Fibroblast of lung (primary cell): ENCODE data around the gene SERF2. TPM values are rescaled to one million over a fixed set of nuclear protein-coding genes. Genes with fewer than 3 reads are reported as not detected.
"Not testable (repeated sequence)": the region's sequence is repeated elsewhere in the genome, so short reads cannot be mapped to it uniquely, and the experiment has no call there.

Experiments
- DNase-seq, 2 donors: peaks; one replicate each; pipeline versions ENCODE4 v3.0.0 to v3.0.0-alpha.2; 2010; ENCODE audit warnings: low read depth in 2 of 2
- H2AFZ ChIP-seq: 2 replicates; pipeline ENCODE4 v1.5.1; 2012; ENCODE audit warnings: low read length, control low read depth, inconsistent platforms
- H3K27ac ChIP-seq: 2 replicates; pipeline ENCODE4 v1.5.1; 2011; ENCODE audit warnings: low read length, control low read depth; ENCODE audit not compliant: insufficient read depth
- H3K27me3 ChIP-seq: 2 replicates; pipeline ENCODE4 v1.5.1; 2011; ENCODE audit warnings: mild to moderate bottlenecking, low read length; ENCODE audit not compliant: control insufficient read depth, insufficient read depth
- H3K36me3 ChIP-seq: 2 replicates; pipeline ENCODE4 v1.5.1; 2011; ENCODE audit warnings: low read length; ENCODE audit not compliant: control insufficient read depth, insufficient read depth
- H3K4me1 ChIP-seq: 2 replicates; pipeline ENCODE4 v1.5.1; 2011; ENCODE audit warnings: low read length; ENCODE audit not compliant: control insufficient read depth, insufficient read depth; ENCODE audit errors: extremely low read depth
- H3K4me2 ChIP-seq: 2 replicates; pipeline ENCODE4 v1.5.1; 2011; ENCODE audit warnings: low read length, control low read depth; ENCODE audit not compliant: insufficient read depth; ENCODE audit errors: extremely low read depth
- H3K4me3 ChIP-seq, 4 experiments: fragments of 200-600 bp in 1 of 4; sonication (generic) in 1 of 4; replicated peaks in 1 of 4; 2 replicates each; pipeline ENCODE4 v1.5.1; 2011 to 2016; ENCODE audit warnings: low read length in 4 of 4, low read depth in 3 of 4, mild to moderate bottlenecking in 3 of 4, control low read depth in 2 of 4, inconsistent platforms in 1 of 4, mixed read lengths in 1 of 4; ENCODE audit not compliant: insufficient read depth in 1 of 4; ENCODE audit errors: control extremely low read depth in 1 of 4
- H3K79me2 ChIP-seq: 2 replicates; pipeline ENCODE4 v1.5.1; 2012; ENCODE audit warnings: mild to moderate bottlenecking, low read length, inconsistent platforms; ENCODE audit not compliant: control insufficient read depth, insufficient read depth
- H3K9ac ChIP-seq: 2 replicates; pipeline ENCODE4 v1.5.1; 2011; ENCODE audit warnings: mild to moderate bottlenecking, low read length, control low read depth; ENCODE audit not compliant: insufficient read depth
- H3K9me3 ChIP-seq: 2 replicates; pipeline ENCODE4 v1.5.1; 2012; ENCODE audit warnings: low read depth, low read length; ENCODE audit not compliant: control insufficient read depth, insufficient read depth
- H4K20me1 ChIP-seq: 2 replicates; pipeline ENCODE4 v1.5.1; 2011; ENCODE audit warnings: low read length; ENCODE audit not compliant: control insufficient read depth, insufficient read depth; ENCODE audit errors: extremely low read depth
- EZH2 ChIP-seq: IDR thresholded peaks from 2 replicates; pipeline ENCODE4 v1.5.1; 2012; ENCODE audit warnings: low read length, control low read depth, mild to moderate bottlenecking; ENCODE audit errors: missing control alignments
- polyA plus RNA-seq, 2 donors: library from polyadenylated mRNA; depleted of rRNA in 1 of 2; stranded (reverse) in 1 of 2; unstranded in 1 of 2; fragments of >200 nt; gene quantifications; 2 replicates each; pipeline ENCODE4 v1.2.1, GENCODE V29; 2011 to 2012; ENCODE audit warnings: missing spikeins in 1 of 2
- total RNA-seq: library from RNA; depleted of rRNA; stranded (reverse); fragments of >200 nt; gene quantifications from 2 replicates; pipeline ENCODE4 v1.2.1, GENCODE V29; 2014
- TF ChIP-seq, protein P1 (sequence below), 2 donors: IDR thresholded peaks in 1 of 2; conservative IDR thresholded peaks in 1 of 2; 1 replicate in 1 of 2; 2 replicates in 1 of 2; pipeline ENCODE4 v1.5.1; 2011 to 2012; ENCODE audit warnings: low read length in 2 of 2, control low read depth in 1 of 2, inconsistent platforms in 1 of 2, low read depth in 1 of 2, mild to moderate bottlenecking in 1 of 2

Gene SERF2
- total and polyA plus RNA-seq, 2 donors (not counting 1 experiment from before 2014, with no cell fraction given) = 371 to 1,159 TPM

DNA sequence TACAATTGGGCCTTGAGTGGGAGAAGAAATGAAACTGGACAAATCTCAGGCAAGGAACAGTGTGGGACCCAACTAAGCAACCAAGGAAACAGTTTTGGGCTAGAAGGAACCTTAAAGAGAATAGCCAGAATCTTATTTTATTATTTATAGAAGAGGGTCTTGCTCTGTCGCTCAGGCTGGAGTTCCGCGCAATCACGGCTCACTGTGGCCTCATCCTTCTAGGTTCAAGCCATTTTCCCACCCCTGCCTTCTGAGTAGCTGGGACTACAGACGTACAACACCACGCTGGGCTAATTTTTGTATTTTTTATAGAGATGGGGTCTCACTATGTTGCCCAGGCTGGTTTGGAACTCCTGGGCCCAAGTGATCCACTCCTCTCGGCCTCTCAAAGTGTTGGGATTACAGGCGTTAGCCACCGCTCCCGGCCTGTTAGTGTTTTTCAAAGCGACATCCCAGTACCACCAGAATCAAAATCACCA lies 33.9 kb downstream of the SERF2 start:
- no peak overlapping the region for H2AFZ ChIP-seq
- H3K79me2 ChIP-seq = peaks cover 47% of the 10 kb centered on the region
- no peak for DNase-seq
- H4K20me1 ChIP-seq = no peaks in the 10 kb centered on the region
- peak overlapping the region; percentile 90 for H3K27ac ChIP-seq
- peak overlapping the region; percentile 99 for H3K4me2 ChIP-seq
- peaks cover 3% of the 10 kb centered on the region for H3K4me1 ChIP-seq
- TF ChIP-seq, protein P1, sequence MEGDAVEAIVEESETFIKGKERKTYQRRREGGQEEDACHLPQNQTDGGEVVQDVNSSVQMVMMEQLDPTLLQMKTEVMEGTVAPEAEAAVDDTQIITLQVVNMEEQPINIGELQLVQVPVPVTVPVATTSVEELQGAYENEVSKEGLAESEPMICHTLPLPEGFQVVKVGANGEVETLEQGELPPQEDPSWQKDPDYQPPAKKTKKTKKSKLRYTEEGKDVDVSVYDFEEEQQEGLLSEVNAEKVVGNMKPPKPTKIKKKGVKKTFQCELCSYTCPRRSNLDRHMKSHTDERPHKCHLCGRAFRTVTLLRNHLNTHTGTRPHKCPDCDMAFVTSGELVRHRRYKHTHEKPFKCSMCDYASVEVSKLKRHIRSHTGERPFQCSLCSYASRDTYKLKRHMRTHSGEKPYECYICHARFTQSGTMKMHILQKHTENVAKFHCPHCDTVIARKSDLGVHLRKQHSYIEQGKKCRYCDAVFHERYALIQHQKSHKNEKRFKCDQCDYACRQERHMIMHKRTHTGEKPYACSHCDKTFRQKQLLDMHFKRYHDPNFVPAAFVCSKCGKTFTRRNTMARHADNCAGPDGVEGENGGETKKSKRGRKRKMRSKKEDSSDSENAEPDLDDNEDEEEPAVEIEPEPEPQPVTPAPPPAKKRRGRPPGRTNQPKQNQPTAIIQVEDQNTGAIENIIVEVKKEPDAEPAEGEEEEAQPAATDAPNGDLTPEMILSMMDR (conservative IDR thresholded peaks at IDR 0.05 in 1 of 2, IDR thresholded peaks at IDR 0.05 in 1 of 2; ENCODE audit: low read depth in 1 of 2, low read length in 2 of 2) = no peak
- no peak for TF ChIP-seq EZH2
- no peaks in the 10 kb centered on the region for H3K27me3 ChIP-seq
- H3K36me3 ChIP-seq = no peaks in the 10 kb centered on the region
- H3K4me3 ChIP-seq = peak overlapping the region in 2 of 4 experiments; percentile 55 to 79
- no peaks in the 10 kb centered on the region for H3K9me3 ChIP-seq
- no peak overlapping the region for H3K9ac ChIP-seq

DNA sequence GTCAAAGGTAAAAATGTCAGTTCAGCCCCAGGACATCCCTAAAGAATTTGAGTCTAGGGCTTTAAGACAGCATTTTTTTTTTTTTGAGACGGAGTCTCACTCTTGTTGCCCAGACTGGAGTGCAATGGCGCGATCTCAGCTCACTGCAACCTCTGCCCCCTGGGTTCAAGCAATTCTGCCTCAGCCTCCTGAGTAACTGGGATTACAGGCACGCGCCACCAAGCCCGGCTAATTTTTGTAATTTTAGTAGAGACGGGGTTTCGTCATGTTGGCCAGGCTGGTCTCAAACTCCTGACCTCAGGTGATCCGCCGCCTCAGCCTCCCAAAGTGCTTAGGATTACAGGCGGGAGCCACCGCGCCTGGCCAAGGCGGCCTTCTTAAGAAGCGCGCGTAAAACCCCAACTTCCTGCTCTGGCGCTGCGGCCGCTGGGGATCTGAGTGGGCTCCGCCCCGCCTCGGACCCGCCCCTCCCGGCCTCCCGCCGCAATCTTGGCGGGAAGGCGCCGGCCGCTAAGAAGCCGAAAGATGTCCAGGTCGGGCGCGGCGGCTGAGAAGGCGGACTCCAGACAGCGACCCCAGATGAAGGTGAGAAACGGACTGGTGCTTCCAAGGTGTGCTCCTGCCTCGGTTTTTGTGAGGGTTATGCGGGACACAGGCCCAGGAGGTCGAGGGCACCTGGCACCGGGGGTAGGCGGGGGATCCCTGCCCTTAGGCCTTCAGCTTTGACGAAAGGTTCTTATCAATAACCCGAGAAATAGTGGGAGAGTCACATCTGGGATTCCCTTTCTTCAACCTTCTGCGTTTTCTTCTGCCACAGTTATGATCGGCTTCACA lies 34.6 kb downstream of the SERF2 start, which contains the start of gene WDR76:
TSS of gene WDR76 (plus strand) at position 495 of the 834 bp plus-strand sequence. CDS start at position 526, 31 bp downstream.
- peak within 1 kb of the TSS; percentile 90 for H3K27ac ChIP-seq
- H3K79me2 ChIP-seq = peaks cover 44% of the 10 kb centered on the region
- peak within 1 kb of the TSS; percentile 79 to 92 (median 86) for H3K4me3 ChIP-seq
- peak within 1 kb of the TSS; percentile 76 for H3K9ac ChIP-seq
- no peaks in the 10 kb centered on the region for H4K20me1 ChIP-seq
- peak within 1 kb of the TSS; percentile 93 for H2AFZ ChIP-seq
- no peaks in the 10 kb centered on the region for H3K27me3 ChIP-seq
- H3K9me3 ChIP-seq = no peaks in the 10 kb centered on the region
- TF ChIP-seq EZH2 = no peak
- TF ChIP-seq, protein P1 (conservative IDR thresholded peaks at IDR 0.05 in 1 of 2, IDR thresholded peaks at IDR 0.05 in 1 of 2; ENCODE audit: low read depth in 1 of 2, low read length in 2 of 2) = no peak
- H3K36me3 ChIP-seq = no peaks in the 10 kb centered on the region
- peaks cover 3% of the 10 kb centered on the region for H3K4me1 ChIP-seq
- H3K4me2 ChIP-seq = peak within 1 kb of the TSS; percentile 99
- DNase-seq = peak; percentile 79 to 83

GRCh38 chr15:43828061-43828657 lies 36.0 kb downstream of the SERF2 start:
- DNase-seq = peak in 1 of 2 donors; percentile 15
- Histone ChIP-seq H2AFZ (peak overlapping the region; percentile 93), H3K9ac (no peak overlapping the region), H3K4me2 (peak overlapping the region; percentile 99), H3K36me3 (no peaks in the 10 kb centered on the region), H3K4me1 (peaks cover 3% of the 10 kb centered on the region), H4K20me1 (no peaks in the 10 kb centered on the region), H3K9me3 (no peaks in the 10 kb centered on the region), H3K27me3 (no peaks in the 10 kb centered on the region), H3K4me3 (peak overlapping the region; percentile 79 to 92 (median 86)), H3K79me2 (peaks cover 38% of the 10 kb centered on the region), H3K27ac (peak overlapping the region; percentile 90)
- TF ChIP-seq, protein P1 (conservative IDR thresholded peaks at IDR 0.05 in 1 of 2, IDR thresholded peaks at IDR 0.05 in 1 of 2; ENCODE audit: low read depth in 1 of 2, low read length in 2 of 2) = no peak
- TF ChIP-seq EZH2 = no peak

DNA sequence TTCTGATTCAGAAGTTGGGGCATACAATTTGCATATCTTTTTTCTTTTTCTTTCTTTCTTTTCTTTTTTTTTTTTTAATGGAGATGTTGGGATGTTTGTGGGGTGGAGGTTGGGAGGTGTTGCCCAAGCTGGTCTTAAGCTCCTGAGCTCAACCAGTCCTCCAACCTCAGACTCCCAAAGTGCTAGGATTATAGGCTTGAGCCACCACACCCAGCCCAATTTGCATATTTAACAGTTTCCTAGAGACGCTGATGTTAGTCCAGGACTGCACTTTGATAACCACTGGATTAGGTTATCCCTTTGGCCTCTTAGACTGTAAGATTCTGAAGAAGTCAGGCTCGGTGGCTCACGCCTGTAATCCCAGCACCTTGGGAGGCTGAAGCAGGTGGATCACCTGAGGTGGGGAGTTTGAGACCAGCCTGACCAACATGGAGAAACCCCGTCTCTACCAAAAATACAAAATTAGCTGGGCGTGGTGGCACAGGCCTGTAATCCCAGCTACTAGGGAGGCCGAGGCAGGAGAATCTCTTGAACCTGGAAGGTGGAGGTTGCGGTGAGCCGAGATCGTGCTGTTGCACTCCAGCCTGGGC lies 37.9 kb downstream of the SERF2 start:
- not testable (repeated sequence) for H3K27me3 ChIP-seq, H2AFZ ChIP-seq, H3K9me3 ChIP-seq, H3K4me3 ChIP-seq, H3K36me3 ChIP-seq, H4K20me1 ChIP-seq, H3K27ac ChIP-seq, DNase-seq, H3K4me1 ChIP-seq, H3K4me2 ChIP-seq, H3K9ac ChIP-seq
- peaks cover 29% of the 10 kb centered on the region for H3K79me2 ChIP-seq
